Esophagus squamous epithelium (tissue), 5 donors: ENCODE results near the gene CD27. TPM values are rescaled to one million over a fixed set of nuclear protein-coding genes. Genes with fewer than 3 reads are reported as not detected.

ENCODE experiments used
- DNase-seq: peaks from one replicate; lab custom pipeline; 2025; lab: John Stamatoyannopoulos, UW
- H3K27ac ChIP-seq, 4 donors: fragments of 200-600 bp; sonication (generic); one replicate each; pipeline ENCODE4 v1.5.1; 2016 to 2019; ENCODE audit warnings: mild to moderate bottlenecking in 1 of 4
- H3K27me3 ChIP-seq, 4 donors: fragments of 200-600 bp; sonication (generic); 1 replicate in 3 of 4; 2 replicates in 1 of 4; pipeline versions ENCODE4 v1.5.1 to v1.6.0; 2017 to 2021; ENCODE audit warnings: antibody characterized with exemption in 1 of 4
- H3K36me3 ChIP-seq, 3 donors: fragments of 200-600 bp; sonication (generic); one replicate each; pipeline ENCODE4 v1.5.1; 2016 to 2019
- H3K4me1 ChIP-seq, 3 donors: fragments of 200-600 bp; sonication (generic); one replicate each; pipeline ENCODE4 v1.5.1; 2017 to 2019
- H3K4me3 ChIP-seq, 4 donors: fragments of 200-600 bp; sonication (generic); 1 replicate in 3 of 4; 2 replicates in 1 of 4; pipeline ENCODE4 v1.5.1; 2016 to 2019; ENCODE audit warnings: mild to moderate bottlenecking in 2 of 4, moderate library complexity in 1 of 4
- H3K9me3 ChIP-seq, 3 donors: fragments of 200-600 bp; sonication (generic); one replicate each; pipeline ENCODE4 v1.5.1; 2016 to 2019
- POLR2A ChIP-seq, 4 donors: fragments of 450-650 bp; IDR thresholded peaks; one replicate each; pipeline ENCODE4 v1.6.1; 2017; ENCODE audit warnings: antibody characterized with exemption in 4 of 4, mild to moderate bottlenecking in 4 of 4, moderate library complexity in 3 of 4
- WGBS, 2 donors: methylation state at CpG; one replicate each; pipeline ENCODE4 v1.1.5; 2018; 5-methylcytosine and 5-hydroxymethylcytosine counted together
- intact Hi-C: fragments of 100-400 bp; cut with DNase I; formaldehyde crosslinking; loops from one replicate; pipeline ENCODE4 v1.15.0; 2022
- total RNA-seq, 4 donors: library from RNA; depleted of rRNA; stranded (reverse); fragments of >200 nt; gene quantifications; one replicate each; pipeline ENCODE4 v1.1.0, GENCODE V29; 2016
- TF ChIP-seq, protein P1 (sequence below), 6 experiments: fragments of 450-650 bp in 4 of 6; fragments of 200-600 bp in 2 of 6; sonication (generic) in 2 of 6; IDR thresholded peaks; one replicate each; pipeline ENCODE4 v1.5.1; 2016 to 2019; ENCODE audit warnings: antibody characterized with exemption in 6 of 6, mild to moderate bottlenecking in 4 of 6, moderate library complexity in 4 of 6
- donor health status: DM: yes; HTN: yes; CAD: no.

CD27 gene
- total RNA-seq, 4 donors from 2014 or later, result 0.49 to 4.2 (median 2.9) TPM

DNA sequence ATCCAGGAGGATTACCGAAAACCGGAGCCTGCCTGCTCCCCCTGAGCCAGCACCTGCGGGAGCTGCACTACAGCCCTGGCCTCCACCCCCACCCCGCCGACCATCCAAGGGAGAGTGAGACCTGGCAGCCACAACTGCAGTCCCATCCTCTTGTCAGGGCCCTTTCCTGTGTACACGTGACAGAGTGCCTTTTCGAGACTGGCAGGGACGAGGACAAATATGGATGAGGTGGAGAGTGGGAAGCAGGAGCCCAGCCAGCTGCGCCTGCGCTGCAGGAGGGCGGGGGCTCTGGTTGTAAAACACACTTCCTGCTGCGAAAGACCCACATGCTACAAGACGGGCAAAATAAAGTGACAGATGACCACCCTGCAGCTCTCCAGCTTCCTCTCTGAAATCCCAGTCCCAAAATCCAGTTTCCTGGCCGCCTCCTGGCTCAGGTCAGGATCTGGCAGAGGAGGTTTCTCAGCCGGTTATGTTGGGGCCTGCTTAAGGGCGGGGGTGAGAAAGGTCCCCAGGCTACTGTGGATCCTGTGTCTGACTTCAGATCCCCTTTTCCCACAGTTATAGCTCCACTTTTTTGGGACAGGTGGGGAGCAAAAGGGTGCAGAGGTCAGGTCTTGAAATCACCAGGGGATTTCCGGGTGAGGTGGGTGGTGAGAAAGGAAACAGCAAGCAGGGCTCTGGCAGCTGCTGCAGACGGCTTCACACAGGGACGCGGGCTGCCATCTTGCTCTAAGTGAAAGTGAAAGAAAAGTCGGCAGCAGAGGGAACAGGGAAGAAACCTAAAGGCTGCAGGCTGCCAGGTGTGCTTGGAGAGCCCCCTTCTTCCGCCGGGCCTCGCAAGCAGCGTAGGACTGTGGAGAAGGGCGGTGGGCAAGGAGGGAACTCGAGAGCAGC lies 6.8 kb downstream of the CD27 start, which contains the start of gene TAPBPL:
Gene TAPBPL, plus strand, starts transcription at position 695 of the 897 bp plus-strand sequence. CDS start 207 bp downstream, outside the sequence.
- Histone ChIP-seq H3K4me1 (peaks cover 27 to 55% (median 32%) of the 10 kb centered on the region in 3 donors), H3K27ac (peak within 1 kb of the TSS; percentile 97 to 99 (median 98)), H3K4me3 (peak within 1 kb of the TSS; percentile 50 to 92 (median 73)), H3K27me3 (no peaks in the 10 kb centered on the region), H3K36me3 (peaks cover 0 to 43% (median 9%) of the 10 kb centered on the region in 3 donors), H3K9me3 (no peaks in the 10 kb centered on the region)
- DNase-seq, result peak; percentile 34
- WGBS, 2 donors, result 0% methylated on average over 12 to 17 of the region's 27 CpGs
- intact Hi-C loops, result no loop called here
- TF ChIP-seq POLR2A (IDR thresholded peaks at IDR 0.05), result peak in 2 of 4 donors; percentile 35 to 65
- TF ChIP-seq, protein P1, sequence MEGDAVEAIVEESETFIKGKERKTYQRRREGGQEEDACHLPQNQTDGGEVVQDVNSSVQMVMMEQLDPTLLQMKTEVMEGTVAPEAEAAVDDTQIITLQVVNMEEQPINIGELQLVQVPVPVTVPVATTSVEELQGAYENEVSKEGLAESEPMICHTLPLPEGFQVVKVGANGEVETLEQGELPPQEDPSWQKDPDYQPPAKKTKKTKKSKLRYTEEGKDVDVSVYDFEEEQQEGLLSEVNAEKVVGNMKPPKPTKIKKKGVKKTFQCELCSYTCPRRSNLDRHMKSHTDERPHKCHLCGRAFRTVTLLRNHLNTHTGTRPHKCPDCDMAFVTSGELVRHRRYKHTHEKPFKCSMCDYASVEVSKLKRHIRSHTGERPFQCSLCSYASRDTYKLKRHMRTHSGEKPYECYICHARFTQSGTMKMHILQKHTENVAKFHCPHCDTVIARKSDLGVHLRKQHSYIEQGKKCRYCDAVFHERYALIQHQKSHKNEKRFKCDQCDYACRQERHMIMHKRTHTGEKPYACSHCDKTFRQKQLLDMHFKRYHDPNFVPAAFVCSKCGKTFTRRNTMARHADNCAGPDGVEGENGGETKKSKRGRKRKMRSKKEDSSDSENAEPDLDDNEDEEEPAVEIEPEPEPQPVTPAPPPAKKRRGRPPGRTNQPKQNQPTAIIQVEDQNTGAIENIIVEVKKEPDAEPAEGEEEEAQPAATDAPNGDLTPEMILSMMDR (IDR thresholded peaks at IDR 0.05), result peak in 1 of 6 experiments; percentile 4

DNA sequence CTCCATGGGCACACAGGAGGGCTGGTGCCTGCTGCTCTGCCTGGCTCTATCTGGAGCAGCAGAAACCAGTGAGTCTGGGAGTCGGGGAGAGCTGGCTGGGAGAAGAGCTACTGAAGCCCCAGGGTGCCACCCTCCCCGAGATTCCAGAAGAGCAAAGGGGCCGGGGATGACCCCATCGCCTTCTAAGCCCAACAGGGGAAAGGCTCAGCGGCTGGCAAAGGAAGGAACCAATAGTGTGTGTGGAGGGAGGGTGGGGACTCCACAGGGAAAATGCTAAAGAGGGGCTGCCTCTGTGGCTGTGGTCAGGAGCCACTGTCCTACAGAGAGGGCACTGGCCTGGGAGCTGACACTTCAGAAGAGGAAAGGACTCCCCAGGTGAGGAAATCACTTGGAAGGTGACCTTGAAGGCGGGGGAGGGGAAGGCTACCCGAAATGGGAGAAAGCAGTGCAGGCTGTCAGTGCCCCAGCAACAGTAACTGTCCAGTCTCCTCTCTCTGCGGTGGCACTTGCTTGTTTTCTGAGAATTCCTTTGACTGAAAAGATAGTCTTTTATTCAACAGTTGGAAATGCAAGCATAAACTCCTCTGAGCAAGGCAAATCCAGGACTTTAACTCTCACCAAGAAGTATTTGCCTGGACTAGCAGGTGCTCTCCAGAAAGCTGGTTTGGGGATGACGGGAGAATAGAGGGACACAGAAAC lies 7.6 kb downstream of the CD27 start:
- H3K4me3 ChIP-seq, result peak overlapping the region; percentile 50 to 92 (median 73)
- H3K27ac ChIP-seq, result peak overlapping the region; percentile 97 to 99 (median 98)
- H3K9me3 ChIP-seq, result no peaks in the 10 kb centered on the region
- H3K36me3 ChIP-seq, result peaks cover 0 to 43% (median 15%) of the 10 kb centered on the region in 3 donors
- peaks cover 27 to 49% (median 32%) of the 10 kb centered on the region in 3 donors for H3K4me1 ChIP-seq
- TF ChIP-seq POLR2A (IDR thresholded peaks at IDR 0.05), result no peak
- TF ChIP-seq, protein P1 (IDR thresholded peaks at IDR 0.05), result no peak
- intact Hi-C loops, result no loop called here
- WGBS, 2 donors, result 2 to 3% methylated on average over 7 to 8 of the region's 9 CpGs
- H3K27me3 ChIP-seq, result no peaks in the 10 kb centered on the region
- DNase-seq, result no peak

DNA sequence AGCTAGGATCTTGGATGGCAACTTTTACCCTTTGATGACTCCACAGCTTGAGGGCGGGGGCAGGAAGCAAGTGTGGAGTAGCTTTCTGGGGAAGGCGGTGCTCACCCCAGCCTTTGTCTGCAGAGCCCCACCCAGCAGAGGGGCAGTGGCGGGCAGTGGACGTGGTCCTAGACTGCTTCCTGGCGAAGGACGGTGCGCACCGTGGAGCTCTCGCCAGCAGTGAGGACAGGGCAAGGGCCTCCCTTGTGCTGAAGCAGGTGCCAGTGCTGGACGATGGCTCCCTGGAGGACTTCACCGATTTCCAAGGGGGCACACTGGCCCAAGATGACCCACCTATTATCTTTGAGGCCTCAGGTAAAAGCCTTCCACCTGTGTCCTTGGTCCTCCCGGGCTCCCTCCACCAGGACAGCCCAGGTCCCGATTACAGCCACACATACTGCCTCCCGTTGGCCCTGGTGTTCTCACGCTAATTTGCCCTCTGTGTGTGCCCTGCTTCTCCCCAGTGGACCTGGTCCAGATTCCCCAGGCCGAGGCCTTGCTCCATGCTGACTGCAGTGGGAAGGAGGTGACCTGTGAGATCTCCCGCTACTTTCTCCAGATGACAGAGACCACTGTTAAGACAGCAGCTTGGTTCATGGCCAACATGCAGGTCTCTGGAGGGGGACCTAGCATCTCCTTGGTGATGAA lies 8.3 kb downstream of the CD27 start:
- intact Hi-C loops, result no loop called here
- peak overlapping the region; percentile 50 to 92 (median 73) for H3K4me3 ChIP-seq
- WGBS, 2 donors, result 6 to 51% methylated on average over 6 of the region's 17 CpGs
- no peaks in the 10 kb centered on the region for H3K27me3 ChIP-seq
- no peak for DNase-seq
- H3K36me3 ChIP-seq, result peaks cover 0 to 43% (median 22%) of the 10 kb centered on the region in 3 donors
- peaks cover 27 to 43% (median 32%) of the 10 kb centered on the region in 3 donors for H3K4me1 ChIP-seq
- TF ChIP-seq, protein P1 (IDR thresholded peaks at IDR 0.05), result no peak
- peak in 1 of 4 donors; percentile 30 for TF ChIP-seq POLR2A (IDR thresholded peaks at IDR 0.05)
- peak overlapping the region; percentile 97 to 99 (median 98) for H3K27ac ChIP-seq
- H3K9me3 ChIP-seq, result no peaks in the 10 kb centered on the region

DNA sequence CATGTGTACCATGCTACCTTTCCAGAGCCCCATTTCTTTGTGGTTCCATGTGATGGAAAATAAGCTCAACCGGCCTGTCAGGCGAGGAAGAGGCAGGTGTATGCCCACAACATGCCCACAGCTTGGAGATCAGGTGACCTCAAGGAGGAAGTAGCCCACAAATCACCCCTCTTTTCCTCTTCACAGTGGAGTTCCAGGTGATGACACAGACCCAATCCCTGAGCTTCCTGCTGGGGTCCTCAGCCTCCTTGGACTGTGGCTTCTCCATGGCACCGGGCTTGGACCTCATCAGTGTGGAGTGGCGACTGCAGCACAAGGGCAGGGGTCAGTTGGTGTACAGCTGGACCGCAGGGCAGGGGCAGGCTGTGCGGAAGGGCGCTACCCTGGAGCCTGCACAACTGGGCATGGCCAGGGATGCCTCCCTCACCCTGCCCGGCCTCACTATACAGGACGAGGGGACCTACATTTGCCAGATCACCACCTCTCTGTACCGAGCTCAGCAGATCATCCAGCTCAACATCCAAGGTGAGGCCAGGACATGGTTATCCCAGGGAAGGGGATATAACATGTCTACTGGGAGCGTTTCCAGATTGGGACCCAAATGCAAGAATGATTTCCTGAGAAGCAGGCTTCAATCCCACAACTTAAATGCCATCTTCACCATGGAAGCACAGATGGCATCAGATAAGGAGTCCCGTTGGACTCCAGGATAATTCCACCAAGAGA lies 12.6 kb downstream of the CD27 start:
- DNase-seq, result no peak
- TF ChIP-seq, protein P1 (IDR thresholded peaks at IDR 0.05), result no peak
- no peak for TF ChIP-seq POLR2A (IDR thresholded peaks at IDR 0.05)
- no peak overlapping the region for H3K4me3 ChIP-seq
- no peaks in the 10 kb centered on the region for H3K27me3 ChIP-seq
- peaks cover 0 to 85% (median 46%) of the 10 kb centered on the region in 3 donors for H3K36me3 ChIP-seq
- H3K9me3 ChIP-seq, result no peaks in the 10 kb centered on the region
- H3K27ac ChIP-seq, result no peak overlapping the region
- H3K4me1 ChIP-seq, result peaks cover 11 to 32% (median 23%) of the 10 kb centered on the region in 3 donors
- WGBS, 2 donors, result 67 to 79% methylated on average over 4 to 5 of the region's 12 CpGs
- intact Hi-C loops, result no loop called here
